GM21619 (cell line): Measurements from ENCODE around the gene SLC20A1.
"Not testable (repeated sequence)": the region's sequence is repeated elsewhere in the genome, so short reads cannot be mapped to it uniquely, and the experiment has no call there.

Experiments
- ATAC-seq: cut with Tn5 transposase; IDR thresholded peaks from one replicate; pipeline ENCODE4 v1.9.1; 2021; ENCODE audit not compliant: unreplicated experiment

The SLC20A1 gene

DNA sequence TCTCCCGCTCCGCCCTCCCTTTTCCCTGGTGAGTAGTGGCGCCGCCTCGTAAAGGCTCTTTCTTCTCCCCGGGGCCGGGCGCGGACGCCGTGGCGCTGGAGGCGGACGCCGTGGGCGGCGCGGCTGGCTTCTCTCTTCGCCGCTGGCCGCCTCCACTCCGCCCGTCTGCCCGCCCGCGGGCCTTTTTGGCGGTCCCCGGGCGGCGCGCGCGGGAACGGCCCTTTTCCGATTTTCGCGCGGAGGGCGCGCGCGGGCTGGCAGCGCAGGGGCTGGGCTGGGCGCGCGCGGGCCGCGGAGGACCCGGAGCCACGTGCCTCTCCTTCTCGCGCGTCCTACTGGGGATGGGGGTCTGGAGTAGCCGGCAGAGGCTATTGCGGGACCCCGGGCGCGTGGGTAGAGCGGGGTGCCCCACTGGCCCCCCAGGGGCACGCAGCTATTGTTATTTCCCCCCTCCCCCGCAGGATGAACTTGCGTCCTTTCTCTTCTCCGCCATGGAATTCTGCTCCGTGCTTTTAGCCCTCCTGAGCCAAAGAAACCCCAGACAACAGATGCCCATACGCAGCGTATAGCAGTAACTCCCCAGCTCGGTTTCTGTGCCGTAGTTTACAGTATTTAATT, 472 bp downstream of the SLC20A1 start:
- peak; percentile 22 for ATAC-seq

DNA sequence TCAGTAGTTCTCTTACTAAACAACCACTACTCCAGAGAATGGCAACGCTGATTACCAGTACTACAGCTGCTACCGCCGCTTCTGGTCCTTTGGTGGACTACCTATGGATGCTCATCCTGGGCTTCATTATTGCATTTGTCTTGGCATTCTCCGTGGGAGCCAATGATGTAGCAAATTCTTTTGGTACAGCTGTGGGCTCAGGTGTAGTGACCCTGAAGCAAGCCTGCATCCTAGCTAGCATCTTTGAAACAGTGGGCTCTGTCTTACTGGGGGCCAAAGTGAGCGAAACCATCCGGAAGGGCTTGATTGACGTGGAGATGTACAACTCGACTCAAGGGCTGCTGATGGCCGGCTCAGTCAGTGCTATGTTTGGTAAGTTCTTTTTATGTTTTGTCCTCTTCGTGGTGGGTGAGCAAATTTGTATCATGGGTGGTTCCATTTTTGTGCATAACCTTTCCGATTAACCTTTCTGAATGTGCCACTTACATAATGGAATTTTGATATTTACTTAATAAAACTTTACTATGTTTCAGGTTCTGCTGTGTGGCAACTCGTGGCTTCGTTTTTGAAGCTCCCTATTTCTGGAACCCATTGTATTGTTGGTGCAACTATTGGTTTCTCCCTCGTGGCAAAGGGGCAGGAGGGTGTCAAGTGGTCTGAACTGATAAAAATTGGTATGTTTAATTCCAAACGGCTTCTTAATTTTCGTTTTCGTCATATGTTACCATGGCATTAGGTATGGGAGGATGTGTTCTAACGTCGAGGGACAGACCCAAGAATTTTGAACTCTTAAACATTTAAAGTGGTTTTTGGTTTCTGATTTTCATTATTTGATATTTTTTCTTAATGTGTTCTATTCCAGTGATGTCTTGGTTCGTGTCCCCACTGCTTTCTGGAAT, 1.3 kb downstream of the SLC20A1 start:
- ATAC-seq, result no peak

DNA sequence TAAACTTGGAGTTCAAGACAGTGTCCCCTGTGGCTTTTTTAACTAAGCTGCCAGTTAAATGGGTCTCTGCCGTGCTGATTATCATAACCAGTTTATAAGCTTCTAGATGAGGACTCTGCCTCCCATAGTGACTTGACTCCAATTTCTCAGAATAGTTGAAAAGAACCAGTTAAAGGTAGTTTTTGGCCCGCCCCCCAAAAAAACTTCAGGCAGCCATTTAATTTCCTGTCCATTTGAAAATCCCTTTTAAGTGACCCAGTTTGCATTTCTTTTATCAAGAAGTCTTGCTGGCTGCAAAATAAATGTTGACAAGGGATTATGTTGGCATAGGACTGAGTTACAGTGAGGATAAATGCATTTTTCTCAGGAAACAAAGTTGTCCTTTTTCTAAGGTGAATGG, 2.3 kb downstream of the SLC20A1 start:
- ATAC-seq, result no peak

DNA sequence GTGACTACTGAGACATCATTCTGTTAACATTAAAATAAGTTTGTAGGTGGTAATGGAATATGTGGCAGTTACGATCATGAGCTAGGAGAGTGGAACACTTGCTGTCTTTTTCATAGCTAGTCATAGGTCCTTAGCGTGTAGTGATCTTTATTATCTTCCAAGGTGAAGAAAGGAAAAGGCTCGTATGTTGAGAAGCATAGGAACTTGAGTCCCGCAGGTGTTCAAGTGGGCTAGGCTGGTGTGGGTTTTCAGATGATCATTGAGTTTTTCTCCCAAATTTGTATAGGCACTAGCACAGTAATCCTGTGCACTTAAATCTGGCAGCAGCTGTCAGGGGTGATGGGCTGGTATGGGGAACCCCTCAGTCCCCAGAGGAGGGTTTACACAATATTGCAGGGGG, 10.9 kb downstream of the SLC20A1 start:
- ATAC-seq, result no peak

DNA sequence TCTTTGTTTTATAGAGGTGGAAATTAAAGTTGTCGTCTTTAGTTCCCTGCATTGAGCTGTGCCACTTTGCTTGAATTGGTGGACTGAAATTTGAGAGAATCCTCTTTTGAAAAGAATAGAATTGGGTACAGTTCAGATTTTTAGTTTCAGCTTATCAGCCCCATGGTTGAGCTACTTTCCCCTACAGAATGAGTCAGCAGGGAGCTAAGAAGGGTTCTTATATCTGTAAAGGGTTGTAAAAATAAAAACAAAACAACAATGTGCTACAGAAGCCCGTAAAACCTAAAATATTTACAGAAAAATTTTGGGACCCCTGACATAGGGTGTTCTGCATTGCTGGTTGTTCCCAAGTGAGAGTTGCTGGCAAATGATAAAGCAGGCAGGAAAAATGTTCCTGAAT, 12.6 kb downstream of the SLC20A1 start:
- no peak for ATAC-seq

DNA sequence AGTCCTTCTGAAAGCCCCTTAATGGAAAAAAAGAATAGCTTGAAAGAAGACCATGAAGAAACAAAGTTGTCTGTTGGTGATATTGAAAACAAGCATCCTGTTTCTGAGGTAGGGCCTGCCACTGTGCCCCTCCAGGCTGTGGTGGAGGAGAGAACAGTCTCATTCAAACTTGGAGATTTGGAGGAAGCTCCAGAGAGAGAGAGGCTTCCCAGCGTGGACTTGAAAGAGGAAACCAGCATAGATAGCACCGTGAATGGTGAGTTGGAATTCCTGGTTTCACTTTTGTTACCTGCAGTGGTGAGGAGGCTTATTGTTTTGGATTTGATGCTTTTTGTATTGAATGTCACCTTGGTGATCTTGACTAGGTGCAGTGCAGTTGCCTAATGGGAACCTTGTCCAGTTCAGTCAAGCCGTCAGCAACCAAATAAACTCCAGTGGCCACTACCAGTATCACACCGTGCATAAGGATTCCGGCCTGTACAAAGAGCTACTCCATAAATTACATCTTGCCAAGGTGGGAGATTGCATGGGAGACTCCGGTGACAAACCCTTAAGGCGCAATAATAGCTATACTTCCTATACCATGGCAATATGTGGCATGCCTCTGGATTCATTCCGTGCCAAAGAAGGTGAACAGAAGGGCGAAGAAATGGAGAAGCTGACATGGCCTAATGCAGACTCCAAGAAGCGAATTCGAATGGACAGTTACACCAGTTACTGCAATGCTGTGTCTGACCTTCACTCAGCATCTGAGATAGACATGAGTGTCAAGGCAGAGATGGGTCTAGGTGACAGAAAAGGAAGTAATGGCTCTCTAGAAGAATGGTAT, 13.3 kb downstream of the SLC20A1 start:
- no peak for ATAC-seq

DNA sequence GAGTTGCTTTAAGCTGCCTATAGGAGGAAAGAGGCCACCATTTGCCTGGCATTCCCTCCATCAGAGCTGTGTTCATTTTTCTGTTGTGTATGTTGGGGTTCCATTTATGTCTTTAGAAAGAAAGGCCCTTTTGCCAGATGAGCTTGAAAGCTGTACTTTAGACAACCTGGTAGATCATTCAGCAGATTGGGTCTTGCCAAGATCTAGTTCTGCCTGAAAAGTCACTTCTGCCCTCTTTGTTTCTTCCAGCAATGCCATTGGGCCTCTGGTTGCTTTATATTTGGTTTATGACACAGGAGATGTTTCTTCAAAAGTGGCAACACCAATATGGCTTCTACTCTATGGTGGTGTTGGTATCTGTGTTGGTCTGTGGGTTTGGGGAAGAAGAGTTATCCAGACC, 14.4 kb downstream of the SLC20A1 start:
- ATAC-seq, result no peak

DNA sequence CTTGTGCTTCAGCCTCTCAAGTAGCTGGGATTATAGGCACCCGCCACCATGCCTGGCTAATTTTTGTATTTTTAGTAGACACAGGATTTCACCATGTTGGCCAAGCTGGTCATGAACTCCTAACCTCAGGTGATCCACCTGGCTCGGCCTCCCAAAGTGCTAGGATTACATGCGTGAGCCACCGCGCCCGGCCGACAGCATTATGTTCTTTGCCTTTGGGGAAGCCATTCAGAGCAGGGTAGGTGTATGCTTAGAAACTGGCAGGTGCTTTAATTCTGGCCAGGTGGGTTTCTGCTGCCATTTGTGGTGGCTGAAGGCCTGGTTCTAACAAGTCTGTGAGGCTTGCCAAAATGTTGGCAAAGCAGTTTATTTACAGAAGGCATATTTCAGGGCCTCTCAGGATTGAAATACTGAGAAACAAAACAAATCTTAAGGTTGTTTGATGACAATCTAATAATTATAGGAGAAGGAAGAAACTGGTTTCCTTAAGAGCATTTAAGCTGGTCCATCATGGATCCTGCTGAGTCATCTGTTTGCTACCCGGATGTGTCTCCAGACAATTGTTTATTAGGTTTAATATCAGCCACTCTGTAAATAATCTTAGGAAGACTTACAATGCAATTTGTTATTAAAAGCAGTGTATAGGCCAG, 16.0 kb downstream of the SLC20A1 start:
- ATAC-seq, result no peak

DNA sequence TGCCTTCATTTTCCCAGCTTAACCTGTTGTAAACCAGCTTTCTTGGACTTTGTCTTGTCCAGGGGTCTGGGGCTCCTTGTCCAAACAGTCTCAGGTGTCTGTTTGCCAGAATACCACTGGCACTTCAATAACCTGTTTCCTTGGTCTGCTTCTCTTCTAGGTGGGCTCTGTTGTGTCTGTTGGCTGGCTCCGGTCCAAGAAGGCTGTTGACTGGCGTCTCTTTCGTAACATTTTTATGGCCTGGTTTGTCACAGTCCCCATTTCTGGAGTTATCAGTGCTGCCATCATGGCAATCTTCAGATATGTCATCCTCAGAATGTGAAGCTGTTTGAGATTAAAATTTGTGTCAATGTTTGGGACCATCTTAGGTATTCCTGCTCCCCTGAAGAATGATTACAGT, 17.0 kb downstream of the SLC20A1 start:
- ATAC-seq, result no peak

DNA sequence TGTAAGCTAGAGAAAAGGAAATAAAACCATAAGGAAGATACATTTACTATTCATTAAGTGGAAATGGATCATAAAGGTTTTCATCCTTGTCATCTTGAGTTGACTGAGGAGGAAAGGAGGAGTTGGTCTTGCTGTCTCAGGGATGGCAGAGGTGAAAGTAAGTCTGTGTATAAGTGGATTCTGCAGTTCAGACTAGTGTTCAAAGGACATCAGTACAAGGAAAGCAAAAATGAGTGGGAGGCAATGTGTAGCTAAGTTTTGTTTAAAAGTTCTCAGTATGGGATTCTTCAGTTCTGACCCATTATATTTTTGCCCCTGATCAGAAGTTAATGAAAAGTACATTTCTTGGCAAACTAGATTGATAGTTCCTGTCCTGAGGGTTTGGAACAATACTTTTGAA, 18.9 kb downstream of the SLC20A1 start:
- ATAC-seq, result no peak

DNA sequence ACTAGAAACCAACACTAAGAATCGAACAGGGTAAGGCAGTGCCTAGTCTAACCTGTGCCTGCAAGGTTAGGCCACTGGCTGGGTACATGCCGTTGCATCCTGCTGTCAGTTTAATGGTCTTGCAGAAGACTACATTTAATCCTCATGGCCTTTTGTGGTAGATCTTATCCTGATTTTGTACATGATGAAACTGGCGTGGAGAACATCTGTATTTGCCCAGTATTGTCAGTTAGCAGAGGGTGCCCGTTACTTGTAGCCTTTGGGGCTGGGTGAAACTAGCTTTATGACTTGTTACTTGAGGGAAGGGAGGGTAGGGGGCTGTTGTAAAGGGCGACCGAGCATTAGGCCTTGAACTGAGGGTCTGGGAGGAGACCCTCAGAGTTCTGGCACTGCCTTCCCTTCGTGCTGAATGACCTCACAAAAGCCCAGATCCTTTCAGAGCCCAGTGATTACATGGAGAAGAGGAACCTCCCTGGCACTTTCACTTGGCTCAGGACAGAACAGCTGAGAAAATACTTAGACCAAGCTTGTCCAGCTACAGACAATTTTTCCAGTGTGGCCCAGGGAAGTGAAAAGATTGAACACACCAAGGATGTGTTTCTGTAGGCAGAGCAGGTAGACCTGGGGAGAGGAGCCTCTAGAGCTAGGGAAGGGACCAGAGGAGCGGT, 19.5 kb downstream of the SLC20A1 start:
- ATAC-seq, result no peak

DNA sequence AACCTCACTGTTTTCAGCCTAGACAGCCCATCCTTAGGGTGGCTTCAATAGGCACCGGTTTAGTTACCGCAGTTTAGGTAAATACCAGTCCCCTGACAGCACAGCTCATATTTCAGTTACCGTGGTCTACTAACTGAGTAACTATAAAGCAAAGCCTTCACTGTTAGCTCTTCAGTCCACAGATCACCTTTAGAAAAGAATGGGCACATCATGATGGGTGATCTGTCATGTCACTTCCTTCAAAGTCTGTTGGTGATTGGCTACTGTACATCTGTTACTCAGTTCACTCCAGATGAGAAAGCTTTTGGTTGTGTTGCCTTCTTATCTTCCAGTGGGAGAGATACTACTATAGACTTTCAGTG, 21.0 kb downstream of the SLC20A1 start:
- ATAC-seq, result no peak

DNA sequence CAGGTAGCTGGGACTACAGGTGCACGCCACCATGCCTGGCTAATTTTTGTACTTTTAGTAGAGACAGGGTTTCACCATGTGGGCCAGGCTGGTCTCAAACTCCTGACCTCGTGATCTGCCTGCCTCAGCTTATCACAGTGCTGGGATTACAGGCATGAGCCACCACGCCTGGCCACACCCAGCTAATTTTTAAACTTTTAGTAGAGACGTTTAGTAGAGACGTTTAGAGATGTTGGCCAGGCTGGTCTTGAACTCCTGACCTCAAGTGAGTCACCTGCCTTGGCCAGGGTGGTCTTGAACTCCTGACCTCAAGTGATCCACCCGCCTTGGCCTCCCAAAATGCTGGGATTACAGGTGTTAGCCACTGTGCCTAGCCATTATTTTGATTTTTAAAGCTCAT, 21.8 kb downstream of the SLC20A1 start:
- ATAC-seq, result not testable (repeated sequence)

DNA sequence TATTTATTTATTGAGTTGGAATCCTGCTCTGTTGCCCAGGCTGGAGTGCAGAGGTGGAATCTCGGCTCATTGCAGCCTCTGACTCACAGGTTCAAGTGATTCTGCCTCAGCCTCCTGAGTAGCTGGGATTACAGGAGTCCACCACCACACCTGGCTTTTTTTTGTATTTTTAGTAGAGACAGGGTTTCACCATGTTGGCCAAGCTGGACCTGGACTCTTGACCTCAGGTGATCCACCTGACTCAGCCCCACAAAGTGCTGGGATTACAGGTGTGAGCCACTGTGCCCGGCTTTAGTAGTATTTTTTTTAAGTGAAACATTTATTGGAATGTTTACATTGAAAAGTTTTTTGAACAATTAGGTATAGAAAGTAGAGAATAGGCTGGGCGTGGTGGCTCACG, 23.9 kb downstream of the SLC20A1 start:
- ATAC-seq, result no peak

DNA sequence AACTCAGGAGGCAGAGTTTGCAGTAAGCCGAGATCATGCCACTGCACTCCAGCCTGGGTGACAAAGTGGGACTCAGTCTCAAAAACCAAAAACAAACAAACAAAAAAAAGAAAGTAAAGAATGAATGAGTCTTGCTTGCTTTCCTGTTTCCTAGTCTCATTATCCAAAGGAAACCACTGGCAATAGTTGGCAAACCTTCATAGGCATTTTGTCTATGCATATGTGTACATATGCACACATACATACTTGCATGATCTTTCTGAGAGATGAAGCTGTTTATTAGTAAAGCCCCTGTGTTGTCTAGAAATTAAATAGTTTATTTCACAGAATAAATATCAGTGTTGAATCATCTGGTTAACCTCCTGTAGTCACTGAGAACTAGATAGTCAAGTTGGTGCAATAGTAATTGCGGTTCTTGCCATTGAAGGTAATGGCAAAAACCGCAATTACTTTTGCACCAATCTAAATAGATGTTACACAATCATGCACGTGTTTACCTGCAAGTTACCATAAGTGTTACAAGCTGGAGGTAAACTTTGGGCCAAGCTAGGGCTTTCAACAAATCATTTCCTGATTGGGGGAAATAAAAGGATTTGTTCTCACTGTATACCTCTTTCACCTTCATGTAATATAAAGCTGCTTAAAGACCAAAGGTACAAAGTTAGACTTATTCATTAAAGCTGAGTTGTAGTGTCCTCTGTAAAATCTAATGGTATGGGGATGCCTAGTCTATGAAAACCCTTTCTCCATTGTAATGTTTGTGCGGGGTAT, 24.7 kb downstream of the SLC20A1 start:
- ATAC-seq, result no peak

DNA sequence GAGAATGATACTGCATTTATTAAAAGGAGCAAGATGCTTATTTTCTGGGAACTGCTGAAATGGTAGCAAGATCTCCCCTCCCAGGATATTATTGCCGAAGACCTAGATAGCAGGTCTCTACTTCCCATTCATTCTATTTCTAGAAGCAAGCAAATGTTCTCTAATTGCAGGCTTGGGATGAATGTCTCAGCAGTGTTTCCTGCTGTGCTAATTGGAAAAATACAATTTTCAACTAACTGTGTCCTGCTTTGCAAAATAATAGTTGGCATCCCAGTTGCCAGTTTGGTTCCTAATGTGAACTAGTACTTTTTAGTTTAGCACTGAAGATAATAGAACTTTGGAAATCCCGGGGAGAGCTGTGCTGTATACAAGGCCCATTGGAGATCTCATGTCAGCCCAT, 26.1 kb downstream of the SLC20A1 start:
- ATAC-seq, result no peak

DNA sequence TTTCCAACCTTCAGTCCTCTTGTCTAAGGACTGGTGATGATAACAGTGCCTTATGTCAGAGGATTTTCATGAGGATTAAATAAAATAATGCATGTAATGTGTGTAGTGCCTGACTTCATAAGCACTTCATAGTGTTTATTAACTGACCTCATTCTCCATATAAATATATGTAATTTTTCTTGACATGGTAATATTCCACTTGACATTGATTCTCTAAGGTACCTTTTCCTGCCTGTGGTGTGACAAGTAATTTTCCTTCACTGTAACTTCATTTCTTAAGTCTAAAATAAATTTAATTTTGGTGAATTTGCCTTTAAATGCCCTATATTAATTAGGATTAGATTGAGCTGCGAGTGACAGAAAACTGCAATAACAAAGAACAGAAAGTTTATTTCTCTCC, 27.3 kb downstream of the SLC20A1 start:
- no peak for ATAC-seq

DNA sequence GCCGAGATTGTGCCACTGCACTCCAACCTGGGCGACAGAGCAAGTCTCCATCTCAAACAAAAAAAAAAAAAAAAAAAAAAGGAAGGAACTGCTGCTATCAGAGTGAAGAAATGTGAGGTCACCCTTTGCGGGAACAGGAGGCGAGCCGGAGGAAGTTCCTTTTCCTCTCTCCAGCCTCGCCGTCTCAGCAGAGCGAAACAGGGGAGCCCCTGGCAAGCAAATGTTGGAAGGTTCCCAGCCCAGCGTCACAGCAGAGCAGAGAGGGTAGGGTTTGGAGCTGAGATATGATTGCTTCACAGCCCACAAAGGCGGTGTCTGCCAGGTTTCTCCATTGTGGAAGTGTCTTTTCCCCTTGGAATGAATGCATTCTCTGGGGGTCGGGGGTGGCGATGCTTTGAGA, 28.5 kb downstream of the SLC20A1 start:
- no peak for ATAC-seq

DNA sequence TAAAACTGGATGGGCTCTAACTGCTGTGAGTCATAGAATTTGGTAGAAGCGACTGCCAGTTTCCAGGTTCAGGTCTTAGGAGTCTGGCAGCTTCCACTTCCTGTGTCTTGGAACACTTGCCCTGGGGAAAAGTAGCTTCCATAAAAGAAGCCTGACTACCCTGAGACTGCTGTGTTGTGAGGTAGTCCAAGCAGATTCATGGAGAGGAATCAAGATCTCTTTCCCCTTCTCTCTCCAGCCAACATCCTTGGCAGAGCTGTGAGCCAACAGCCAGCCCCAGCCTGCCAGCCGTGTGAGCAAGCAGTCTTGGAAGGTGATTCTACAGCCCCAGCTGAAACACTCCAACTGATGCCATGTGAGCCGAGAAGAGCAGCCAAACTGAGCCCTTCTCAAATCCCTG, 33.7 kb downstream of the SLC20A1 start:
- ATAC-seq, result no peak

DNA sequence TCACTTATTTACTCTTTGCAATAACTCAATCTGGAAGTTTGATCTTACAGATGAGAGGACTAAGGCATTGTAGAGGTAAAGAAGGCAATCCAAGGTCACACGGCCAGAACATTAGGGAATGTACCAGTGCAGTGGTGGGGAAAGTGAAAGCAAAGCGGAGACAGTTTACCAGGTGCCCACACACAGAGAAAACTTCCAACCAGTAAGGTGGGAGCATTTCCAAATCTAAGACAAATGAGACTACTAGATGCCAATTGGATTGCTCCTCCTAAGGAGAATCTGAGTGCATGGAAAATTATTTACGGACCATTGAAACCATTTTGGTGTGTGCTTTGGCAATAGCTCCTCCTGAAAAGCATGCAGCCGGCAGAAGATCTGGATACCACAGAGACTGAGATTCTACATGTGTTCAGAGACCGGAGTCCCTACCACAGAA, 34.9 kb downstream of the SLC20A1 start:
- ATAC-seq, result no peak
